ENCODE data around the gene CLTCL1. TPM values are rescaled to one million over a fixed set of nuclear protein-coding genes. Genes with fewer than 3 reads are reported as not detected.
A peak's percentile ranks its signal among the peaks of the same experiment; 100 is the strongest.

CLTCL1 gene
- total RNA-seq, 1 donor from 2014 or later, result 6.8 TPM

- DNase-seq, result no peak
- intact Hi-C loops (cut with DNase I), result no loop called here
- Histone ChIP-seq H3K9me3 (no peaks in the 10 kb centered on the region), H3K4me1 (no peaks in the 10 kb centered on the region), H3K4me3 (no peak overlapping the region), H3K36me3 (peaks cover 8% of the 10 kb centered on the region), H3K27me3 (ENCODE audit: low read depth) (no peaks in the 10 kb centered on the region), H3K27ac (no peak overlapping the region)
- TF ChIP-seq, protein P1, sequence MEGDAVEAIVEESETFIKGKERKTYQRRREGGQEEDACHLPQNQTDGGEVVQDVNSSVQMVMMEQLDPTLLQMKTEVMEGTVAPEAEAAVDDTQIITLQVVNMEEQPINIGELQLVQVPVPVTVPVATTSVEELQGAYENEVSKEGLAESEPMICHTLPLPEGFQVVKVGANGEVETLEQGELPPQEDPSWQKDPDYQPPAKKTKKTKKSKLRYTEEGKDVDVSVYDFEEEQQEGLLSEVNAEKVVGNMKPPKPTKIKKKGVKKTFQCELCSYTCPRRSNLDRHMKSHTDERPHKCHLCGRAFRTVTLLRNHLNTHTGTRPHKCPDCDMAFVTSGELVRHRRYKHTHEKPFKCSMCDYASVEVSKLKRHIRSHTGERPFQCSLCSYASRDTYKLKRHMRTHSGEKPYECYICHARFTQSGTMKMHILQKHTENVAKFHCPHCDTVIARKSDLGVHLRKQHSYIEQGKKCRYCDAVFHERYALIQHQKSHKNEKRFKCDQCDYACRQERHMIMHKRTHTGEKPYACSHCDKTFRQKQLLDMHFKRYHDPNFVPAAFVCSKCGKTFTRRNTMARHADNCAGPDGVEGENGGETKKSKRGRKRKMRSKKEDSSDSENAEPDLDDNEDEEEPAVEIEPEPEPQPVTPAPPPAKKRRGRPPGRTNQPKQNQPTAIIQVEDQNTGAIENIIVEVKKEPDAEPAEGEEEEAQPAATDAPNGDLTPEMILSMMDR (IDR thresholded peaks at IDR 0.05), result no peak
- ATAC-seq, result peak; percentile 37 to 62
Measured at GRCh38 chr22:19201869-19202798, 89.4 kb downstream of the CLTCL1 start.

DNA sequence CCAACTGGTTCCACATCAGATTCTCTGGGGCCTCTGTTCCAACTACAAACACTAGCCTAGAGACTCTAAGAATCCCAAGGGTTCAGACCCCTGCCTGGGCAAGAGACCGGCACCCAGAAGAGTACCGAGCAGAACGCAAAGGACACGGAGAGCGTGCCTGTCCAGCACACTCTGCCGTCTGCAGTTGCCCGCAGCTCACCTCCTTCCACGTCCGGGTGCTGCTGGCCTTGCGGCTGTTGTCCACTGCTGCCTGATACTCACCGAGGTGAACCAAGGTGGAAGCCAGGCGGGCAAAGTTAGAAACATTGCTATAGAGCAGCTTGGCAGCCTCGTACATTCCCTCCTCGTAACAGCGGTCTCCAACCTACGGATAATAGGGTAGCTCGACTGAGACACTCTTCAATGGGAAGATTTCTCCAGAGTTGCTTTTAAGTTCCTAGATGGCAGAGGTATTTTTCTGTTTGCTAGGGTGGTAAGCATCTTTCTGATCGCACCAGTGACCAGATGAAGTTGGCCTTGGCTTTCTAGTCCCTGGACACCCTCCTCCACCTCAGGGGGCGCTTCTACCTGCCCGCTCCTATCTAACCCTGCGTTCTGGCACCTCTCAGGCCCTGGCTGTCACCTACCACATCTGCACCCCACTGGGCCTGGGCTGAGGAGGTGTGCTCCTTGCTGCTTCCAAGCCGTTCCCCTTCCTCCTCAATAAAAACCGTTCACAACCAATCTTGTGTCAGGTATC is 90.2 kb downstream of the CLTCL1 start:
- ATAC-seq, result no peak
- no peak for DNase-seq
- Histone ChIP-seq H3K27me3 (ENCODE audit: low read depth) (no peaks in the 10 kb centered on the region), H3K36me3 (peaks cover 8% of the 10 kb centered on the region), H3K4me3 (no peak overlapping the region), H3K27ac (no peak overlapping the region), H3K9me3 (no peaks in the 10 kb centered on the region), H3K4me1 (no peaks in the 10 kb centered on the region)
- intact Hi-C loops (cut with DNase I), result no loop called here
- TF ChIP-seq, protein P1 (IDR thresholded peaks at IDR 0.05), result no peak

DNA sequence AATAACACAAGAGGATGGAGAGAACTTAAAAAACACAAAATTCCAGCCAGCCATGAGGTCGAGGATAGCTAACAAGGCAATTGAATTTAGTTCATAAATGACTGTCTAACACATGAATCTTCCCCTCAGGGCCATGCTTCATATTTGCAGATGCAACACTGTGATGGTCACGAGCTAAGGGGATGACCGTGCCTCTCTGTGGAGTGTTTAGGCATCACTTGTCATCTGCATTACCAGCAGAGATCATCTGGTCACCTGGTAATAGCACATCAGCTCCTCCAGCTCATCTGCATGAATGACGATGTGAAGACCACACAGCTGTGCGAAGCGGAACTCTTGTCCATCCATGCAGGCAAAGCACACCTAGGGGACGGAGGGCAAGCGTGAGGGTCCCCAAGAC is 92.0 kb downstream of the CLTCL1 start:
- Histone ChIP-seq H3K36me3 (peaks cover 8% of the 10 kb centered on the region), H3K4me1 (no peaks in the 10 kb centered on the region), H3K27me3 (ENCODE audit: low read depth) (no peaks in the 10 kb centered on the region), H3K9me3 (no peaks in the 10 kb centered on the region), H3K4me3 (no peak overlapping the region), H3K27ac (no peak overlapping the region)
- DNase-seq (no peak), ATAC-seq (no peak)
- TF ChIP-seq, protein P1 (IDR thresholded peaks at IDR 0.05), result no peak
- intact Hi-C loops (cut with DNase I), result no loop called here

DNA sequence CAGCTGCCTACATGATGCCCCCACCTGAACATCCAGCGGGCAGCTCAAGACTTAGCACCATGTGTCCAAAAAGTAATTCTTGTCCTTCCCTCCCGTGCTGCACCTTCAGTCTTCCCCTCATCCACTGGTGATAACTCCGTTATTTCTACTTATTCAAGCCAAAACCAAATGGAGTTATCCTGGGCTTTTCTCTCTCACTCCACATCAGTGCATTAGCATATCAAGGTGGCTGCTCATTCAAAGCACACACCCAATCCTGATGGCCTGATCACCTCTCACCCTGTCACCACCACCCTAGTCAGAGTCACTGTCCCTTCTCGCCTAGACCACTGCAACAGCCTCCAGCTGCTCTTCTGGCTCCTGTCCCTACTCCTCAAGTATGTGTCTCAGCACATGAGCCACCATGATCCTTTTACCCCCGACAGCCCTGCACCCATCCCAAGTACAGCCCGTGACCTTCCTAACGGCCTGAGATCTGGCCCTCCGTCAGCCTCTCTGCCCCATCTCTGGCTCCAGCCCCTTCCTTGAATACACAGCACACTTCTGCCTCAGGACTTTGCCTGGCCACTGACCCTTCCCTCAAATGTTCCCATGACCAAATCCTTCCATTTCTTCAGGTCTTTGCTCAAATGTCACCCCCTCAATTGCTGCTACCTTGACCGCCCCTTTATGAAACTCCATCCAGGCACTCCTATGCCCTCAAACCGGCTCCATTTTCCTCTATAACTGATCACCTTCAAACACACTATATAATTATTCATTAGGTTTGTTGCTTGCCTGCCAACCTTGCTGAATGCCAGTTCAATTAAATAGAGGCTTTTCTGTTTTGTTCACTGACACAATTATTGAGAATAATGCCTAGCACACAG is 93.3 kb downstream of the CLTCL1 start:
- Histone ChIP-seq H3K4me3 (no peak overlapping the region), H3K27ac (no peak overlapping the region), H3K9me3 (no peaks in the 10 kb centered on the region), H3K36me3 (peaks cover 12% of the 10 kb centered on the region), H3K4me1 (no peaks in the 10 kb centered on the region), H3K27me3 (ENCODE audit: low read depth) (no peaks in the 10 kb centered on the region)
- TF ChIP-seq, protein P1 (IDR thresholded peaks at IDR 0.05), result no peak
- ATAC-seq, result no peak
- DNase-seq, result no peak
- intact Hi-C loops (cut with DNase I), result no loop called here
